ENCODE data around the gene RHO.
A peak's percentile ranks its signal among the peaks of the same experiment; 100 is the strongest.

RHO gene

DNA sequence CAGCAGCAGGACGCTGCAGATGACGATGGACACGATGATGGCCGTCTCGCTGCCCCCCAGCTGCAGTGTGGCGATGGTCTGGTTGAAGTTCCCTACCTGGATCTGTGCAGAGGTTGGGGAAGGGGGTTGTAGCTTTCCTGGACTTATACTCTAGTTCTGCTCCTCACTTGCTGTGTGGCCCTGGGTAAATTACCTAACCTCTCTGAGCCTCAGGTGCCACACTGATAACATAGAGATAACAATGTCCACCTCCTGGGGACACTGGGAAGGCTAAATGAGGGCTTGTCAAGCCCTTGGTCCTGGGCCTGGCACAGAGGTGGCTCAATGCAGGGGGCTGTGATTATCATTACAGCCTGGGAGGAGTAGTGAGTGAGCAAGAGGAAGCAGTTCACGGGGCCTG is 41.4 kb downstream of the RHO start:
- Histone ChIP-seq H3K4me3 (no peak overlapping the region), H3K27ac (no peak overlapping the region), H3K9ac (ENCODE audit: insufficient read length) (no peak overlapping the region), H3K36me3 (ENCODE audit: insufficient read depth, low read length) (peaks cover 4% of the 10 kb centered on the region; the same call in 1 of the 2 replicates), H3K9me3 (ENCODE audit: low read depth, low read length) (no peaks in the 10 kb centered on the region)
- no peak for DNase-seq (ENCODE audit: low read depth, low spot score)
- TF ChIP-seq POLR2AphosphoS5 (IDR thresholded peaks at IDR 0.05; ENCODE audit: borderline replicate concordance, low read depth, low read length): no peak

- no peak for DNase-seq (ENCODE audit: low read depth, low spot score)
- Histone ChIP-seq H3K9me3 (ENCODE audit: low read depth, low read length) (no peaks in the 10 kb centered on the region), H3K27ac (no peak overlapping the region), H3K4me3 (no peak overlapping the region), H3K36me3 (ENCODE audit: insufficient read depth, low read length) (no peaks in the 10 kb centered on the region; the same call in 1 of the 2 replicates), H3K9ac (ENCODE audit: insufficient read length) (no peak overlapping the region)
- TF ChIP-seq FOXP2 (optimal IDR thresholded peaks at IDR 0.05; ENCODE audit: control extremely low read depth, extremely low read length, insufficient read depth) (no peak), POLR2AphosphoS5 (IDR thresholded peaks at IDR 0.05; ENCODE audit: borderline replicate concordance, low read depth, low read length) (peak; percentile 10; the same call in 1 of the 2 replicates)
These were observed 43.4 kb downstream of the RHO start for GRCh38 chr3:129571605-129572547.

- Histone ChIP-seq H3K9ac (ENCODE audit: insufficient read length) (no peak overlapping the region), H3K4me3 (no peak overlapping the region), H3K9me3 (ENCODE audit: low read depth, low read length) (no peaks in the 10 kb centered on the region), H3K36me3 (ENCODE audit: insufficient read depth, low read length) (peaks cover 2% of the 10 kb centered on the region), H3K27ac (no peak overlapping the region)
- no peak for TF ChIP-seq FOXP2 (optimal IDR thresholded peaks at IDR 0.05; ENCODE audit: control extremely low read depth, extremely low read length, insufficient read depth)
- no peak for DNase-seq (ENCODE audit: low read depth, low spot score)
These were observed 44.2 kb downstream of the RHO start for GRCh38 chr3:129572603-129573002.

DNA sequence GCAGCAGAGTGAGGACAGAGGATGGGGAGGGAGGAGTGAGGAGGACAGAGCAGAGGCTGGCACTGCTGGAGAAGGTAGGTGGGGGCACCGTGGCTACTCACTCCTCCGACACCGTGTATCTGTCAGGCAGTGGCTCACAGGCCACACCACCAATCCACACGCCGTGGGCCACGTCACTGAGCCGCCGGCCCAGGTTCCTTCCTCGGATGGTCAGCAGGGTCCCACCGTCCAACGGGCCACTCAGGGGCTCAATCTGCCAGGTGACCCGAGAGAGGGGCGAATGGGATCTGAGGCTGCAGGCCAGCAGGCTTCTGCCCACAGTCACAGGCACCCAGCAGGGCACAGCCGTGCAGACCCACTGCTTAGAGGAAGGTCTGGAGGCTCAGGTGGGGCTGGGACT is 45.1 kb downstream of the RHO start:
- Histone ChIP-seq H3K9ac (ENCODE audit: insufficient read length) (no peak overlapping the region), H3K9me3 (ENCODE audit: low read depth, low read length) (no peaks in the 10 kb centered on the region), H3K36me3 (ENCODE audit: insufficient read depth, low read length) (peaks cover 8% of the 10 kb centered on the region), H3K27ac (no peak overlapping the region), H3K4me3 (no peak overlapping the region)
- TF ChIP-seq POLR2AphosphoS5 (IDR thresholded peaks at IDR 0.05; ENCODE audit: borderline replicate concordance, low read depth, low read length) (no peak), FOXP2 (optimal IDR thresholded peaks at IDR 0.05; ENCODE audit: control extremely low read depth, extremely low read length, insufficient read depth) (no peak), EZH2 (IDR thresholded peaks at IDR 0.05) (no peak)
- no peak for DNase-seq (ENCODE audit: low read depth, low spot score)

- Histone ChIP-seq H3K9ac (ENCODE audit: insufficient read length) (no peak overlapping the region), H3K9me3 (ENCODE audit: low read depth, low read length) (no peaks in the 10 kb centered on the region), H3K36me3 (ENCODE audit: insufficient read depth, low read length) (peaks cover 8% of the 10 kb centered on the region), H3K4me3 (no peak overlapping the region), H3K27ac (no peak overlapping the region)
- no peak for DNase-seq (ENCODE audit: low read depth, low spot score)
- no peak for TF ChIP-seq FOXP2 (optimal IDR thresholded peaks at IDR 0.05; ENCODE audit: control extremely low read depth, extremely low read length, insufficient read depth)
- TF ChIP-seq EZH2 (IDR thresholded peaks at IDR 0.05): no peak
- TF ChIP-seq POLR2AphosphoS5 (IDR thresholded peaks at IDR 0.05; ENCODE audit: borderline replicate concordance, low read depth, low read length): no peak
These were observed 45.8 kb downstream of the RHO start for GRCh38 chr3:129574206-129574605.

- DNase-seq (ENCODE audit: low read depth, low spot score): no peak
- H3K27ac ChIP-seq: no peak overlapping the region
- no peak overlapping the region for H3K9ac ChIP-seq (ENCODE audit: insufficient read length)
- H3K36me3 ChIP-seq (ENCODE audit: insufficient read depth, low read length): peaks cover 8% of the 10 kb centered on the region
- TF ChIP-seq POLR2AphosphoS5 (IDR thresholded peaks at IDR 0.05; ENCODE audit: borderline replicate concordance, low read depth, low read length): no peak
- H3K9me3 ChIP-seq (ENCODE audit: low read depth, low read length): no peaks in the 10 kb centered on the region
- H3K4me3 ChIP-seq: no peak overlapping the region
These were observed 47.0 kb downstream of the RHO start for GRCh38 chr3:129575233-129575996.

GRCh38 chr3:129575997-129576384 is 47.6 kb downstream of the RHO start:
- Histone ChIP-seq H3K4me3 (no peak overlapping the region), H3K36me3 (ENCODE audit: insufficient read depth, low read length) (peaks cover 8% of the 10 kb centered on the region), H3K9me3 (ENCODE audit: low read depth, low read length) (no peaks in the 10 kb centered on the region), H3K27ac (no peak overlapping the region), H3K9ac (ENCODE audit: insufficient read length) (no peak overlapping the region)
- DNase-seq (ENCODE audit: low read depth, low spot score): no peak
- TF ChIP-seq POLR2AphosphoS5 (IDR thresholded peaks at IDR 0.05; ENCODE audit: borderline replicate concordance, low read depth, low read length) (no peak), FOXP2 (optimal IDR thresholded peaks at IDR 0.05; ENCODE audit: control extremely low read depth, extremely low read length, insufficient read depth) (no peak), EZH2 (IDR thresholded peaks at IDR 0.05) (no peak)

DNA sequence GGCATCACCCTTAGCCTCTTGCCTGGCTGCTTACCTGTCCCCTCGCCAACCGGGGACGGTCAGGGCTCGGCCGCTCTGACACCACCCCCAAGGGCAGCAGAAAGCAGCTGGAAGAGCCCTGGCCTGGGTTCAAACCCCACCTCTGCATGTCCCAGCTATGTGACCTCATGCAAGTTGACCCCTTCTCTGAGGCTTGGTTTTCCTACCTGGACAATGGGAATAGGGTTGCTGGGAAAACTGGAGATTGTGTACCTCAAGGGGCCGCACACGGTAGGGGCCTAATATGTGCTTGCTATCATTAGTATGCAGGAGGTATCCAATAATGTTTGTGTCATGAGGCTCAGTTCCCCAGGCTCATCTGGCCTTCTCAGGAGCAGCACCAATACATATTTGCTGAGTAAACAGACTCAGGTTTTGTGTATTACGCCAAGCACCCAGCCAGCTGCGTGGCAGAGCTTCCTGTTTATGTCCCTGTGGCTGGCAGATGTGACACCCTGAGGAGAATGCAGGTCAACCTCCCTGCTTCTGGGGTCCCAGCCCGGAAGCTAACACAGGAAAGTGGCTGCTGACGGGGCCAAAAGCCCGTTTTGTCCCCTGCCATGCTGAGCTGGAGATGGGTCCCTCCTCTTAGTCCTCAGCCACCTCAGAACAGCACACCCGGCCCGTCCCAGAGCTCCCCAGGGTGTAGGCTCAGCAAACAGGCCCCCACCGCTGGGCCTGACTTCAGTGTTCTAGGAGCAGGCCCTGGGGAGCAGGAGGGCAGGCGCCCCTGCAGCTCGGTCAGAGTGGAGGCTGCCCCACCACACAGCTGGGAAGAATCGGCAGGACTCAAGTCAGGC is 48.3 kb downstream of the RHO start:
- H3K36me3 ChIP-seq (ENCODE audit: insufficient read depth, low read length): peaks cover 8% of the 10 kb centered on the region
- peak overlapping the region; percentile 80 for H3K27ac ChIP-seq
- no peak for DNase-seq (ENCODE audit: low read depth, low spot score)
- no peak overlapping the region for H3K9ac ChIP-seq (ENCODE audit: insufficient read length)
- H3K9me3 ChIP-seq (ENCODE audit: low read depth, low read length): no peaks in the 10 kb centered on the region
- no peak overlapping the region for H3K4me3 ChIP-seq
- TF ChIP-seq FOXP2 (optimal IDR thresholded peaks at IDR 0.05; ENCODE audit: control extremely low read depth, extremely low read length, insufficient read depth): peak; percentile 92
- TF ChIP-seq POLR2AphosphoS5 (IDR thresholded peaks at IDR 0.05; ENCODE audit: borderline replicate concordance, low read depth, low read length): no peak; the same call in 1 of the 2 replicates
